Body of pancreas (tissue), 4 donors: Measurements from ENCODE around the gene ZNF775. TPM values are rescaled to one million over a fixed set of nuclear protein-coding genes. Genes with fewer than 3 reads are reported as not detected.
"Not testable (repeated sequence)": the region's sequence is repeated elsewhere in the genome, so short reads cannot be mapped to it uniquely, and the experiment has no call there.

Experiments used
- ATAC-seq: fragments of 150-250 bp; one replicate; pipeline ENCODE4 v1.9.1; 2016
- DNase-seq, 4 donors: peaks; one replicate each; pipeline ENCODE4 v3.0.0-alpha.2; 2019
- H3K27ac ChIP-seq, 4 donors: fragments of 200-600 bp; sonication (generic); 1 replicate in 3 of 4; 2 replicates in 1 of 4; pipeline versions ENCODE4 v1.5.1 to v1.6.1; 2016 to 2019; ENCODE audit warnings: mild to moderate bottlenecking in 1 of 4, mixed read lengths in 1 of 4, moderate library complexity in 1 of 4
- H3K27me3 ChIP-seq, 2 donors: fragments of 200-600 bp; sonication (generic); one replicate each; pipeline ENCODE4 v1.6.0; 2016; ENCODE audit warnings: mild to moderate bottlenecking in 1 of 2
- H3K36me3 ChIP-seq, 2 donors: fragments of 200-600 bp; sonication (generic); replicated peaks in 1 of 2; 2 replicates each; pipeline ENCODE4 v1.5.1; 2016; ENCODE audit warnings: low read depth in 2 of 2; ENCODE audit not compliant: insufficient read depth in 1 of 2
- H3K4me1 ChIP-seq: fragments of 200-600 bp; sonication (generic); one replicate; pipeline ENCODE4 v1.6.0; 2016
- H3K4me3 ChIP-seq, 2 donors: fragments of 200-600 bp; sonication (generic); 1 replicate in 1 of 2; 2 replicates in 1 of 2; pipeline ENCODE4 v1.5.1; 2016 to 2019
- H3K9me3 ChIP-seq, 3 donors: fragments of 200-600 bp; sonication (generic); 1 replicate in 2 of 3; 2 replicates in 1 of 3; pipeline ENCODE4 v1.5.1; 2016
- POLR2A ChIP-seq, 3 donors: fragments of 450-650 bp; IDR thresholded peaks; one replicate each; pipeline ENCODE4 v1.6.1; 2016; ENCODE audit warnings: antibody characterized with exemption in 3 of 3, mild to moderate bottlenecking in 2 of 3
- WGBS, 2 donors: methylation state at CpG; one replicate each; pipeline ENCODE4 v1.1.5; 2017; 5-methylcytosine and 5-hydroxymethylcytosine counted together
- intact Hi-C: fragments of 100-400 bp; cut with DNase I; formaldehyde crosslinking; loops from one replicate; pipeline ENCODE4 v1.15.1; 2023
- total RNA-seq, 2 donors: library from RNA; depleted of rRNA; stranded (reverse); fragments of >200 nt; gene quantifications; one replicate each; pipeline ENCODE4 v1.1.0, GENCODE V29; 2016
- TF ChIP-seq, protein P1 (sequence below), 7 experiments: fragments of 450-650 bp in 4 of 7; fragments of 200-600 bp in 3 of 7; sonication (generic) in 3 of 7; IDR thresholded peaks; one replicate each; pipeline ENCODE4 v1.5.1; 2016 to 2019; ENCODE audit warnings: antibody characterized with exemption in 7 of 7

ZNF775 gene
- total RNA-seq, 2 donors from 2014 or later: 6.0 to 10.2 TPM

DNA sequence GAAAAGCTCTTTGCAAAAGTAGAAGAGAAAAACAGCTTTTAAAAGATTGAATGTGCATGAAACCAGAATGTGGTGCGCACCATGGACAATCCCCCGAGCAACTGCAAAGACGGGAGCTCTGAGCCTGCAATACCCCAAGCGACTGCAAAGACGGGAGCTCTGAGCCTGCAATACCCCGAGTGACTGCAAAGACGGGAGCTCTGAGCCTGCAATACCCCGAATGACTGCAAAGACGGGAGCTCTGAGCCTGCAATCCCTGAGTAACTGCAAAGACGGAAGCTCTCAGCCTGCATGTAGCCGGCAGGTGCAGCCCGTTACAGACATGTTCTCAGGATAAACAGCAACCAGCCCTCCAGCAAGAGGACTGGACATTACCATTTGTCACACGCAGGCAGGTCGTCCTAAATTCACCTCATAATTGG is 6.2 kb downstream of the ZNF775 start:
- TF ChIP-seq, protein P1, sequence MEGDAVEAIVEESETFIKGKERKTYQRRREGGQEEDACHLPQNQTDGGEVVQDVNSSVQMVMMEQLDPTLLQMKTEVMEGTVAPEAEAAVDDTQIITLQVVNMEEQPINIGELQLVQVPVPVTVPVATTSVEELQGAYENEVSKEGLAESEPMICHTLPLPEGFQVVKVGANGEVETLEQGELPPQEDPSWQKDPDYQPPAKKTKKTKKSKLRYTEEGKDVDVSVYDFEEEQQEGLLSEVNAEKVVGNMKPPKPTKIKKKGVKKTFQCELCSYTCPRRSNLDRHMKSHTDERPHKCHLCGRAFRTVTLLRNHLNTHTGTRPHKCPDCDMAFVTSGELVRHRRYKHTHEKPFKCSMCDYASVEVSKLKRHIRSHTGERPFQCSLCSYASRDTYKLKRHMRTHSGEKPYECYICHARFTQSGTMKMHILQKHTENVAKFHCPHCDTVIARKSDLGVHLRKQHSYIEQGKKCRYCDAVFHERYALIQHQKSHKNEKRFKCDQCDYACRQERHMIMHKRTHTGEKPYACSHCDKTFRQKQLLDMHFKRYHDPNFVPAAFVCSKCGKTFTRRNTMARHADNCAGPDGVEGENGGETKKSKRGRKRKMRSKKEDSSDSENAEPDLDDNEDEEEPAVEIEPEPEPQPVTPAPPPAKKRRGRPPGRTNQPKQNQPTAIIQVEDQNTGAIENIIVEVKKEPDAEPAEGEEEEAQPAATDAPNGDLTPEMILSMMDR (IDR thresholded peaks at IDR 0.05): no peak
- TF ChIP-seq POLR2A (IDR thresholded peaks at IDR 0.05): no peak
- peaks cover 36% of the 10 kb centered on the region for H3K4me1 ChIP-seq
- no peaks in the 10 kb centered on the region for H3K9me3 ChIP-seq
- no peak overlapping the region for H3K4me3 ChIP-seq
- WGBS, 2 donors: 81 to 85% methylated on average over 14 of the region's 14 CpGs
- H3K36me3 ChIP-seq: no peaks in the 10 kb centered on the region
- H3K27me3 ChIP-seq: no peaks in the 10 kb centered on the region
- DNase-seq (peak in 1 of 4 donors; percentile 29), ATAC-seq (no peak)
- H3K27ac ChIP-seq: no peak overlapping the region
- intact Hi-C loops: no loop called here

DNA sequence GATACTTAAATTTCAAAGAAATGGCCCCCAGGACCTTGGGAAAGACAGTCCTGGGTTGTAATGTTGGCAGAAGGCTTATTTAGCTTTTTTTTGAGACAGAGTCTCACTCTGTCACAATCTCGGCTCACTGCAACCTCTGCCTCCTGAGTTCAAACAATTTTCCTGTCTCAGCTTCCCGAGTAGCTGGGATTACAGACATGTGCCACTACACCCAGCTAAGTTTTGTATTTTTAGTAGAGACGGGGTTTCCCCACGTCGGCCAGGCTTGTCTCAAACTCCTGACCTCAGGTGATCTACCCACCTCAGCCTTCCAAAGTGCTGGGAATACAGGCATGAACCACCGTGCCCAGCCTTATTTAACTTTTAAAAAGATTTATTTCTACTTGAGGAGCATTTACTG is 6.8 kb downstream of the ZNF775 start:
- not testable (repeated sequence) for DNase-seq, H3K4me3 ChIP-seq
- 53 to 70% methylated on average over 6 of the region's 6 CpGs for WGBS, 2 donors

DNA sequence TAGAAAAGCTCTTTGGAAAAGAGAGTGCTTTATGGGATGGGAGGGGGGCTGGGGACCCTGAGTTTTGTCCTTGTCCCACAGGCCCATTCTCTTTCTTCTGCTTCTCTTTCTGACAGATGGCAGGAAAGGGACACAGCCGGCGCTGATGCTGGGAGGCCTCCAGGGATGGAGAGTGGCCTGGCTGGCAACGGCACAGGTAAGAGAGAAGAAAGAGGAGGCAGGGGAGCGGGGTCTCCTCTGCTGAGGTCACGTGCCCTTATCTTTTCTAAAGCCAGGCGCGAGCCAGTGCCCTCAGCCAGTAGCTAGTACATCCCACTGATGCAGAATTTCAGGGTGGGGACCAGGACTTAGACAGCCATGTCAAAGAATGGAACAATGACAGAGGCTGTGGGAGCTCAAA is 9.2 kb downstream of the ZNF775 start:
- ATAC-seq: no peak
- no peak for DNase-seq

More for the DNA sequence above, 6.8 kb downstream of the ZNF775 start:
- ATAC-seq, H3K9me3 ChIP-seq, H3K27me3 ChIP-seq, H3K36me3 ChIP-seq, intact Hi-C loops, H3K27ac ChIP-seq: not testable (repeated sequence)
- H3K4me1 ChIP-seq: peaks cover 30% of the 10 kb centered on the region

DNA sequence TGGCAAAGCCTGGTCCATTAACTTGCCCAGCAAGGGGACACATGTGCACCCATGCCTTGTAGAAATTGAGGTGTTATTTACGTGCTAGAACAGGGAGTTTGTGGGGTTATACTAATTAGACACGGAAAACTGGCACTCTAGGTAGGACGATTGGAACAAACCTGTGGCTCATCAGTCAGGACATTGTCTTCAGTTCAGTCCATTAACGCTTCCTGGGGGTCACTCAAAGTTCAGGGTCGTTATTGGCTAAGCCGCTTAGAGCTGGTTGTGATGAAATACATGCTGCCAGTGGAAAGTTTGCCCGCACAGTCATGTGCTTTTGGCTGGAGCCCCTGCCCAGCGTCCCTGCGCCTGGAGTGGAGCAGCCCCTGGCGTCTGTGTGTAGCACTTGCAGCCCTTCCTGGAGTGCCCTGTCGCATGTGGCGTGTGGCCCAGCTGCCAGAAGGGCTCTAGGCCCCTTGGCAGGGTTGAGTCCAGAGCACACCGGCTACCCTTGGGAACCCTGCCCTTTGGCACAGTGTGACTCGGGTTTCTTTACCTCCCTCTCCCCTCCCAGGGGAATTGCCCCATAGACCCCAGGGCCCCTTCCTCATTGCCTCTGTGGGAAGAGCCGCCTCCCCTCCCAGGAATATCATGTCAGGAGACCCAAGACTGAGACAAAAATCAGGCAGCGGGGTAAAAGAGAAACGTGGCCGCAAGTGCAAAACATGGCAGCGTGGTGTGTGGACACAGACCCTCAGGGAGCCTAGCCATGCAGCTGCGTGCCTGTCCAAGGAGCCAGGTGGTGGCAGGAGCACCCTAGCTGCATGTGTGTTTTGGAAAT is 9.8 kb downstream of the ZNF775 start:
- Histone ChIP-seq H3K4me3 (no peak overlapping the region), H3K9me3 (no peaks in the 10 kb centered on the region), H3K27me3 (no peaks in the 10 kb centered on the region), H3K36me3 (no peaks in the 10 kb centered on the region), H3K4me1 (peaks cover 22% of the 10 kb centered on the region), H3K27ac (peak overlapping the region; percentile 58 to 74 (median 70))
- TF ChIP-seq, protein P1 (IDR thresholded peaks at IDR 0.05): peak; percentile 78 to 99 (median 99)
- no peak for TF ChIP-seq POLR2A (IDR thresholded peaks at IDR 0.05)
- ATAC-seq (peak; percentile 99), DNase-seq (peak; percentile 90 to 96 (median 96))
- intact Hi-C loops: no loop called here
- WGBS, 2 donors: 13 to 31% methylated on average over 5 to 20 of the region's 20 CpGs

More for the DNA sequence above, 9.2 kb downstream of the ZNF775 start:
- TF ChIP-seq, protein P1 (IDR thresholded peaks at IDR 0.05): no peak
- no peak for TF ChIP-seq POLR2A (IDR thresholded peaks at IDR 0.05)
- H3K27me3 ChIP-seq: no peaks in the 10 kb centered on the region
- H3K4me1 ChIP-seq: peaks cover 21% of the 10 kb centered on the region
- intact Hi-C loops: no loop called here
- no peak overlapping the region for H3K4me3 ChIP-seq
- H3K36me3 ChIP-seq: no peaks in the 10 kb centered on the region
- H3K27ac ChIP-seq: peak overlapping the region; percentile 58 to 74 (median 70)
- WGBS, 2 donors: 68 to 72% methylated on average over 7 of the region's 7 CpGs
- H3K9me3 ChIP-seq: no peaks in the 10 kb centered on the region

DNA sequence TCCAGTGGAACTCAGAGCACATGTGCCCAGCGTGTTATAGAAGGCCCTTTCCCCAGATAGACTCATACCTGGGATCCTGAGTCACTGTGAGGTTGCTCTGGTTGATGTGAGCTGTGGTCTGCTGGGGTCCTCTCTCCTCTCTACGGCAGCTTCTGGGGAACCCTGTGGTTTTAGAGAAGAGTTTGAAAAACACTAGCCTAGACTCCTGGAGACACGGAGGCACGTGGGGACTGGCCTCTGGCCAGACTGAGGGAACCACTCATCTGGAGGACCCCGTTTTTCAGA is 10.3 kb downstream of the ZNF775 start:
- Histone ChIP-seq H3K27ac (peak overlapping the region; percentile 58 to 74 (median 70)), H3K4me3 (no peak overlapping the region), H3K36me3 (no peaks in the 10 kb centered on the region), H3K9me3 (no peaks in the 10 kb centered on the region), H3K27me3 (no peaks in the 10 kb centered on the region), H3K4me1 (peaks cover 18% of the 10 kb centered on the region)
- TF ChIP-seq, protein P1 (IDR thresholded peaks at IDR 0.05): no peak
- TF ChIP-seq POLR2A (IDR thresholded peaks at IDR 0.05): no peak
- intact Hi-C loops: no loop called here
- ATAC-seq: peak; percentile 1
- DNase-seq: no peak
- 61 to 68% methylated on average over 4 to 5 of the region's 5 CpGs for WGBS, 2 donors
